HepG2 (cell line): ENCODE measurements around the gene SMARCA4. TPM values are rescaled to one million over a fixed set of nuclear protein-coding genes. Genes with fewer than 3 reads are reported as not detected.

Source experiments
- ATF7-NPFF ChIP-seq: sonication (generic); formaldehyde crosslinking; IDR thresholded peaks from 2 replicates; pipeline ENCODE4 v1.8.1; 2023; ENCODE audit warnings: mild to moderate bottlenecking, low read depth, missing genetic modification reagents, moderate library complexity
- CHD4 ChIP-seq: fragments of 200-600 bp; sonication (generic); IDR thresholded peaks from 2 replicates; pipeline ENCODE4 v1.7.0; 2017; ENCODE audit warnings: mild to moderate bottlenecking, low read length, borderline replicate concordance
- HMG20A ChIP-seq: IDR thresholded peaks from 2 replicates; pipeline ENCODE4 v1.6.1; 2016; ENCODE audit warnings: borderline replicate concordance
- MIXL1 ChIP-seq: IDR thresholded peaks from 2 replicates; pipeline ENCODE4 v1.6.1; 2016
- NBN ChIP-seq: fragments of 450-650 bp; conservative IDR thresholded peaks from 2 replicates; pipeline ENCODE4 v1.6.1; 2017
- SNAPC4 ChIP-seq: sonication (generic); formaldehyde crosslinking; IDR thresholded peaks from 2 replicates; pipeline ENCODE4 v1.4.0; 2020; ENCODE audit warnings: mild to moderate bottlenecking, missing genetic modification reagents
- SP2 ChIP-seq: sonication (generic); formaldehyde crosslinking; IDR thresholded peaks from 2 replicates; pipeline ENCODE4 v1.5.1; 2020; ENCODE audit warnings: mild to moderate bottlenecking, missing genetic modification reagents
- TBP ChIP-seq: sonication (generic); formaldehyde crosslinking; IDR thresholded peaks from 2 replicates; pipeline ENCODE4 v1.5.0; 2020; ENCODE audit warnings: missing genetic modification reagents
- ZBTB14 ChIP-seq: sonication (generic); formaldehyde crosslinking; IDR thresholded peaks from 2 replicates; pipeline ENCODE4 v1.4.0; 2020; ENCODE audit warnings: missing genetic modification reagents
- ZNF282 ChIP-seq: fragments of 450-650 bp; IDR thresholded peaks from 2 replicates; pipeline ENCODE4 v1.6.1; 2018; ENCODE audit not compliant: partially characterized antibody
- polyA plus RNA-seq, 8 experiments: library from polyadenylated mRNA; depleted of rRNA in 3 of 8; stranded (reverse) in 7 of 8; unstranded in 1 of 8; fragments of >200 nt; fragmentation: Illumina TruSeq in 4 of 8; extraction: Trizol in 4 of 8; gene quantifications; 2 replicates each; pipeline versions ENCODE4 v1.2.1 to v1.2.3, GENCODE V29; 2011 to 2016; ENCODE audit warnings: low read depth in 4 of 8, missing spikeins in 1 of 8, mixed read lengths in 1 of 8; ENCODE audit not compliant: insufficient read depth in 1 of 8
- total RNA-seq, 5 experiments: library from RNA; depleted of rRNA; stranded (reverse); fragments of >200 nt; fragmentation: Illumina TruSeq; extraction: Trizol; gene quantifications; 2 replicates each; pipeline ENCODE4 v1.2.3, GENCODE V29; 2016; ENCODE audit warnings: low read depth in 1 of 5
- TF ChIP-seq, protein P1 (sequence below): sonication (generic); formaldehyde crosslinking; IDR thresholded peaks from 2 replicates; pipeline ENCODE4 v1.5.0; 2020; ENCODE audit warnings: mild to moderate bottlenecking, missing genetic modification reagents, borderline replicate concordance
- TF ChIP-seq, protein P2 (sequence below): sonication (generic); formaldehyde crosslinking; IDR thresholded peaks from 2 replicates; pipeline ENCODE4 v1.4.0; 2020; ENCODE audit warnings: missing genetic modification reagents

The SMARCA4 gene
- total and polyA plus RNA-seq, 2 of the 13 experiments (the other 11 are each of a cell fraction or from before 2014, with no cell fraction given), result 25.4 to 45.9 TPM

- TF ChIP-seq, protein P1, sequence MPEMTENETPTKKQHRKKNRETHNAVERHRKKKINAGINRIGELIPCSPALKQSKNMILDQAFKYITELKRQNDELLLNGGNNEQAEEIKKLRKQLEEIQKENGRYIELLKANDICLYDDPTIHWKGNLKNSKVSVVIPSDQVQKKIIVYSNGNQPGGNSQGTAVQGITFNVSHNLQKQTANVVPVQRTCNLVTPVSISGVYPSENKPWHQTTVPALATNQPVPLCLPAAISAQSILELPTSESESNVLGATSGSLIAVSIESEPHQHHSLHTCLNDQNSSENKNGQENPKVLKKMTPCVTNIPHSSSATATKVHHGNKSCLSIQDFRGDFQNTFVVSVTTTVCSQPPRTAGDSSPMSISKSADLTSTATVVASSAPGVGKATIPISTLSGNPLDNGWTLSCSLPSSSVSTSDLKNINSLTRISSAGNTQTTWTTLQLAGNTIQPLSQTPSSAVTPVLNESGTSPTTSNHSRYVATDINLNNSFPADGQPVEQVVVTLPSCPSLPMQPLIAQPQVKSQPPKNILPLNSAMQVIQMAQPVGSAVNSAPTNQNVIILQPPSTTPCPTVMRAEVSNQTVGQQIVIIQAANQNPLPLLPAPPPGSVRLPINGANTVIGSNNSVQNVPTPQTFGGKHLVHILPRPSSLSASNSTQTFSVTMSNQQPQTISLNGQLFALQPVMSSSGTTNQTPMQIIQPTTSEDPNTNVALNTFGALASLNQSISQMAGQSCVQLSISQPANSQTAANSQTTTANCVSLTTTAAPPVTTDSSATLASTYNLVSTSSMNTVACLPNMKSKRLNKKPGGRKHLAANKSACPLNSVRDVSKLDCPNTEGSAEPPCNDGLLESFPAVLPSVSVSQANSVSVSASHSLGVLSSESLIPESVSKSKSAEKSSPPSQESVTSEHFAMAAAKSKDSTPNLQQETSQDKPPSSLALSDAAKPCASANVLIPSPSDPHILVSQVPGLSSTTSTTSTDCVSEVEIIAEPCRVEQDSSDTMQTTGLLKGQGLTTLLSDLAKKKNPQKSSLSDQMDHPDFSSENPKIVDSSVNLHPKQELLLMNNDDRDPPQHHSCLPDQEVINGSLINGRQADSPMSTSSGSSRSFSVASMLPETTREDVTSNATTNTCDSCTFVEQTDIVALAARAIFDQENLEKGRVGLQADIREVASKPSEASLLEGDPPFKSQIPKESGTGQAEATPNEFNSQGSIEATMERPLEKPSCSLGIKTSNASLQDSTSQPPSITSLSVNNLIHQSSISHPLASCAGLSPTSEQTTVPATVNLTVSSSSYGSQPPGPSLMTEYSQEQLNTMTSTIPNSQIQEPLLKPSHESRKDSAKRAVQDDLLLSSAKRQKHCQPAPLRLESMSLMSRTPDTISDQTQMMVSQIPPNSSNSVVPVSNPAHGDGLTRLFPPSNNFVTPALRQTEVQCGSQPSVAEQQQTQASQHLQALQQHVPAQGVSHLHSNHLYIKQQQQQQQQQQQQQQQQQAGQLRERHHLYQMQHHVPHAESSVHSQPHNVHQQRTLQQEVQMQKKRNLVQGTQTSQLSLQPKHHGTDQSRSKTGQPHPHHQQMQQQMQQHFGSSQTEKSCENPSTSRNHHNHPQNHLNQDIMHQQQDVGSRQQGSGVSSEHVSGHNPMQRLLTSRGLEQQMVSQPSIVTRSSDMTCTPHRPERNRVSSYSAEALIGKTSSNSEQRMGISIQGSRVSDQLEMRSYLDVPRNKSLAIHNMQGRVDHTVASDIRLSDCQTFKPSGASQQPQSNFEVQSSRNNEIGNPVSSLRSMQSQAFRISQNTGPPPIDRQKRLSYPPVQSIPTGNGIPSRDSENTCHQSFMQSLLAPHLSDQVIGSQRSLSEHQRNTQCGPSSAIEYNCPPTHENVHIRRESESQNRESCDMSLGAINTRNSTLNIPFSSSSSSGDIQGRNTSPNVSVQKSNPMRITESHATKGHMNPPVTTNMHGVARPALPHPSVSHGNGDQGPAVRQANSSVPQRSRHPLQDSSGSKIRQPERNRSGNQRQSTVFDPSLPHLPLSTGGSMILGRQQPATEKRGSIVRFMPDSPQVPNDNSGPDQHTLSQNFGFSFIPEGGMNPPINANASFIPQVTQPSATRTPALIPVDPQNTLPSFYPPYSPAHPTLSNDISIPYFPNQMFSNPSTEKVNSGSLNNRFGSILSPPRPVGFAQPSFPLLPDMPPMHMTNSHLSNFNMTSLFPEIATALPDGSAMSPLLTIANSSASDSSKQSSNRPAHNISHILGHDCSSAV (CRISPR knock-in tag), result no peak
- 0 out of 2 replicates have a peak, but pooled peaks have one; percentile 12 for TF ChIP-seq MIXL1 (CRISPR knock-in tag)
- 0 out of 2 replicates have a peak, but pooled peaks have one; percentile 32 for TF ChIP-seq ATF7-NPFF
- no peak for TF ChIP-seq SNAPC4 (CRISPR knock-in tag)
- TF ChIP-seq SP2 (CRISPR knock-in tag), result no peak
- TF ChIP-seq TBP, result no peak
- no peak for TF ChIP-seq NBN
- peak; percentile 14; the same call in 1 of the 2 replicates for TF ChIP-seq HMG20A (CRISPR knock-in tag)
- peak; percentile 93 for TF ChIP-seq ZBTB14 (CRISPR knock-in tag)
- no peak for TF ChIP-seq ZNF282
- TF ChIP-seq, protein P2, sequence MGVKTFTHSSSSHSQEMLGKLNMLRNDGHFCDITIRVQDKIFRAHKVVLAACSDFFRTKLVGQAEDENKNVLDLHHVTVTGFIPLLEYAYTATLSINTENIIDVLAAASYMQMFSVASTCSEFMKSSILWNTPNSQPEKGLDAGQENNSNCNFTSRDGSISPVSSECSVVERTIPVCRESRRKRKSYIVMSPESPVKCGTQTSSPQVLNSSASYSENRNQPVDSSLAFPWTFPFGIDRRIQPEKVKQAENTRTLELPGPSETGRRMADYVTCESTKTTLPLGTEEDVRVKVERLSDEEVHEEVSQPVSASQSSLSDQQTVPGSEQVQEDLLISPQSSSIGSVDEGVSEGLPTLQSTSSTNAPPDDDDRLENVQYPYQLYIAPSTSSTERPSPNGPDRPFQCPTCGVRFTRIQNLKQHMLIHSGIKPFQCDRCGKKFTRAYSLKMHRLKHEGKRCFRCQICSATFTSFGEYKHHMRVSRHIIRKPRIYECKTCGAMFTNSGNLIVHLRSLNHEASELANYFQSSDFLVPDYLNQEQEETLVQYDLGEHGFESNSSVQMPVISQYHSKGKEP, result no peak
- TF ChIP-seq CHD4, result no peak
These were observed at the start of gene SMARCA4 (continued) for GRCh38 chr19:10960314-10961072.
